ENCODE results near the gene LRRK1.

The LRRK1 gene

DNA sequence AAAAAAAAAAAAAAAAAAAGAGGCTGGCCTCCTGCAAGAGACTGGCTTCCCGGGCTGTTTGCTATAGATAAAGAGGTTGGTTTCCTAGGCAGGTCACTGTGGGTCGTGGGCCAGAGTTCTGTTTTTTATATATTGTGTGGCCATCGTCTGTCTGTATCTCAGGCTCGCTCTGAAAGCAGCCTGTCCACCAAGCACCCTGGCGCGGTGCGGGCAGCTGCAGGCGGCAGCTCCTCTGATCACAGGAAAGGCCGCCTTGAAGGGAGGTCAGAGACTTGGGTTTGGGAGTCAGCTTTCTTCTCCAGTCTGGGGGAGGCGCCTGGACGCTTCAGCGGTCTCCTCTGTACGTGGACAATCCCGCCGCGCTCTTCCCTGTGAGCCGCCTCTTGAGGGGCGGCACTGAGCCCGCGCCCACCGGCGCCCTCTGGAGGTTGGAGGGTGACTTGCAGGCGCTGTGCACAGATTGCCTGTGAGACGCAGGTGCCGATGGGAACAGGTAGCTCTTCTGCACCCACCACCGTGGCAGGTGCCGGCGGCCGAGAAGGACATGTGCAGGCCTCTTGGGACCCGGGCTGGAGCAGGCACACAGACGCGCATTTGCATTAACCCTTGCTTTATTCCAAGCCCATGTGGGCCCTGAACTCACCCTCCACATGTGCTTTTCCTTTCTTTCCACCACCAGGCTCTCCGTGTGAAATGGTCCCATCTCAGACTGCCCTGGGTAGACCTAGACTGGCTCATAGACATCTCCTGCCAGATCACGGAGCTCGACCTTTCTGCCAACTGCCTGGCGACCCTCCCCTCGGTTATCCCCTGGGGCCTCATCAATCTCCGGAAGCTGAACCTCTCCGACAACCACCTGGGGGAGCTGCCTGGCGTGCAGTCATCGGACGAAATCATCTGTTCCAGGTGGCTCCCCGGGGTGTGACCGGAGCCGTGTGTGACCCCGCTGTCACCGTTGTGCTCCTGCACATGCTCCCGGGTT, 89.3 kb downstream of the LRRK1 start:
- peak; percentile 86 for DNase-seq (ENCODE audit: low spot score)

GRCh38 chr15:101009176-101009575, 90.0 kb downstream of the LRRK1 start:
- DNase-seq (ENCODE audit: low spot score) = no peak

- no peak for DNase-seq (ENCODE audit: low spot score)
Observed at GRCh38 chr15:101010781-101011180, 91.6 kb downstream of the LRRK1 start.

DNA sequence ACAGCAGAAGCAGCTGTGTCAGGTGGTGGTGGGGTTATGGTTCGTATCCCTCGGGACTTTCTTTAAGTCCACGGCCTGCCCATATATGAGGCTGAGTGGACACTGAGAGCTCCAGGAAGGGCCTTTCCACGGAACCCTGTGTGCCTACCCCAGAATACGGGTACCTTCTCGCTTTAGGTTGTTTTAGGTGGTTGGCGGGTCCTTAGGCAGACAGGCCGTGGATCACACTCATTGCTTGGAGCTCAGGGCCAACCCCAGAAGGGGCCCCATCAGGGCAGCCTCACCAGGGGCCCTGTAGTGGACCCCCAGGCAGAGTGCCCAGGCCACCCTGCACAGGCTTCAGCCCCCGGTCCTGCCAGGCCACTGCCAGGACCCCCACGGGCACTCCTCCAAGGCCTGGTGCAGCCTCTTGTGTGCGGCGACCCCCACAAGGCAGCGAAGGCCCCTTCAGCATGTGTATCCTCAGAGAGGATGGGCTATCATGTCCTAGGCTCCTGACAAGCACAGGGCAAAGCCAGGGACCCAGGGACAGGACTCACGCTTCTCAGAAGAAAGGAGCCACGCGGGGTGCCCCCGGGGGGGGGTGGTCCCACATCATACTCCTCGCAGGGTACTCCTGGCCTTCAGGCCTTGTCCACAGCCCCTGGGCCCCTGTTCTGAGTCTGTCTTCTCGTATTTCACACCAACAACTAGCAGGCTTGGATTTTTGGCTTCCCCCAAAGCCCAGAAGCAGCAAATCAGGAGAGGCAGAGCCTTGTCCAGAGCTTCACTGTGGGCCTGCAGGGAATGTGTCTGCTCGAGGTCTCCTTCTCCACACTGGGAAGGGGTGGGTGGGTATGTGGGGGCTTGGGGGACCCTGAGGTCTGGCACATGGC, 93.4 kb downstream of the LRRK1 start:
- DNase-seq (ENCODE audit: low spot score) = no peak

DNA sequence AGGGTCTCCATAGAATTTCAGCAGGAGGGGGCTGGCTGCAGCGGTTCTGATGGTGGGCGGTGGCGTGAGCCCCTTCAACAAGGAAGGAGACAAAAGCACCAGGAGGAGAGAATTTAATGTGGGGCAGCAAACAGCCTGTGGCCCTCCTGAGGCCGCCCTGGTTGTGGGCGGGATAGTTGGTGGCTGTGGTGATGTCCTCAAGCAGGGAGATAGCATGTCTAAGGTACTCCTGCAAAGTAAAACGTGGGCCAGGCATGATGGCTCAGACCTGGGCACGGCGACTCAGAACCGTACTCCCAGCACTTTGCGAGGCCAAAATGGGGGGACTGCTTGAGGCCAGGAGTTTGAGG, 94.0 kb downstream of the LRRK1 start:
- DNase-seq (ENCODE audit: low spot score) = no peak

GRCh38 chr15:101013769-101014675, 94.9 kb downstream of the LRRK1 start:
- no peak for DNase-seq (ENCODE audit: low spot score)

GRCh38 chr15:101014921-101015841, 96.0 kb downstream of the LRRK1 start:
- peak; percentile 72 for DNase-seq (ENCODE audit: low spot score)

GRCh38 chr15:101016581-101016980, 97.4 kb downstream of the LRRK1 start:
- no peak for DNase-seq (ENCODE audit: low spot score)

DNA sequence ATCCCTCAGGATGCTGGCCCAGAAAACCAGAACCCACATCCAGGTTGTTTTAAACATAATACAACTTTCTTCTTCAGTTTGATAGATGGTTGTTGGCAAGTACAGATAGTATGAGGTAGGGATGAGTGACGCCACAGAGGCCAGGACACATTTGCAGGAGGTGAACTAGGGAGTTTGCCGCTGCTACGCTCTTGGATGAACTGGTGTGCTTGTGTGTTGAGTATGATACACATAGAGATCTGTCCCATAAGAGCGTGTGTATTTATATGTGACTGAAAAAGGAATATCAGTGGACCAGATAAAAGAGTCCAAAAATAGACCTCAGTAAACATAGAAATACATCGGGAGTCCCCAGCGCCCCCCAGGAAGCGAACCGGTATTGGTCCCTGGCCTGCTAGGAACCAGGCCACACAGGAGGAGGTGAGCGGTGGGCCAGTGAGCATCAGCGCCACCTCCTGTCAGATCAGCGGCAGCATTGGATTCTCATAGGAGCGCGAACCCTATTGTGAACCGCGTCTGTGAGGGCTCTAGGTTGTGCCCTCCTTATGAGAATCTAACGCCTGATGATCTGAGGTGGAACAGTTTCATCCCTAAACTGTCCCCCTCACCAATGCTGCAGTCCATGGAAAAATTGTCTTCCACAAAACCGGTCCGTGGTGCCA, 98.1 kb downstream of the LRRK1 start:
- DNase-seq (ENCODE audit: low spot score) = no peak

- DNase-seq (ENCODE audit: low spot score) = no peak
Observed at GRCh38 chr15:101018016-101018415, 98.9 kb downstream of the LRRK1 start.

DNA sequence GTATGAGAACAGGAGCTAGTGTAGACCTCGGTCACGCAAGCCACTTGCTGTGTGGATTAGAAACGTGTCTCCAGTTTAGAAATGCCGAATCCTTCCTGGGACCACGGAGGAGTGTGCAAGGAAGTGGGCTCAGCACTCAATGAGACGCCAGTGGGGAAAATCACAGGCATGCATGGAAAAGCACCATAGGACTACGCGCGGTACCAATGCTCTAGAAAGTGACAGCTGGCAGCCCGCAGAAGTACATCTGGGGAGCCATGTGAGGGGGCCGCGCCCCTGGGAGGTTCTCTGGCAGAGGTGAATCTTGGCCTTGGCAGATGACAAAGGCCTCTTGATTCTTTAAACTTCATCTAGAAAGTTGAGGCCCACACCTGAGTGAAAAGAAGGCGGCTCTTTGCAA, 99.3 kb downstream of the LRRK1 start:
- no peak for DNase-seq (ENCODE audit: low spot score)

GRCh38 chr15:101019366-101019896, 100.3 kb downstream of the LRRK1 start:
- DNase-seq (ENCODE audit: low spot score) = no peak

DNA sequence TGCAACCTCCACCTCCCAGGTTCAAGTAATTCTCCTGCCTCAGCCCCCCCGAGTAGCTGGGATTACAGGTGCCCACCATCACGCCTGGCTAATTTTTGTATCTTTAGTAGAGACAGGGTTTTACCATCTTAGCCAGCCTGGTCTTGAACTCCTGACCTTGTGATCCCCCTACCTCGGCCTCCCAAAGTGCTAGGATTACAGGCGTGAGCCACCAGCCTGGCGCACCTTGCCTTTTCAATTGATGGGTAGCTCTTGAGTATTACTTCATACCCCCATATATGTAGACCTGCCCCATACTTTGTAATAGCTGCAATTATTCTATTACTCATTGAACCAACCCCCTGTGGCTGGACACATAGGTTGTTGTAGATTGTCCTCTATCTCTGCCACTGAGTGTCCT, 101.3 kb downstream of the LRRK1 start:
- no peak for DNase-seq (ENCODE audit: low spot score)

GRCh38 chr15:101020945-101021344, 101.8 kb downstream of the LRRK1 start:
- DNase-seq (ENCODE audit: low spot score) = no peak

DNA sequence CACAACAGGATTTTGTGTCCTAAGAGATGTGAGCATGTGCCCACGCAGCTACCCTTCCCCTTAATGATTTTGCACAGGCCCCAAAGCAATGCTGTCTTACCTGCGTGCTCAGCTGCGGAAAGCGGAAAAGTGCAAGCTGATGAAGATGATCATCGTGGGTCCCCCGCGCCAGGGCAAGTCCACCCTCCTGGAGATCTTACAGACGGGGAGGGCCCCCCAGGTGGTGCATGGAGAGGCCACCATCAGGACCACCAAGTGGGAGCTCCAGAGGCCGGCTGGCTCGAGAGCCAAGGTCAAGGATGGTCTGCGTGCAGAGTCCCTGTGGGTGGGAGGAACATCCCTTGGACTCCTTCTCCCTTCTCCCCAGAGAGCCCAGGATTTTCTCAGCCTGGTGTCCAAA, 103.1 kb downstream of the LRRK1 start:
- no peak for DNase-seq (ENCODE audit: low spot score)

DNA sequence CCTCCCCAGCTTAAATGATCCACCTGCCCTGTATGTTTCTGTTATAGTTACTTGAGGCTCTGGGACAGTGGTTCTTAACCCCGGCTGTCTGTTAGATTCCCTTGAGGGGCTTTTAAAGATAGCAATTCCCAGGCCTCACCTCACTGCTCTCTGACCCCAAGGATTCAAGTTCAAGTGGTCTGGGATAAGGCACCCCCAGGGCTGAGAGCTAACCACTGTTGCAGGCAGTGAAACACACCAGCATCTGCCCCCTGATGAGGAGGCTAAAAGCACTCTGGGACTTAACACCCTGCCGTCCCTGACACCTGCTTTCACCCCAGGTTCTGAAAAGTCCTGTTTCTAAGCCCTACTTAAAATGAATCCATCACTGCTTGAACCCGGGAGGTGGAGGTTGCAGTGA, 103.7 kb downstream of the LRRK1 start:
- no peak for DNase-seq (ENCODE audit: low spot score)

DNA sequence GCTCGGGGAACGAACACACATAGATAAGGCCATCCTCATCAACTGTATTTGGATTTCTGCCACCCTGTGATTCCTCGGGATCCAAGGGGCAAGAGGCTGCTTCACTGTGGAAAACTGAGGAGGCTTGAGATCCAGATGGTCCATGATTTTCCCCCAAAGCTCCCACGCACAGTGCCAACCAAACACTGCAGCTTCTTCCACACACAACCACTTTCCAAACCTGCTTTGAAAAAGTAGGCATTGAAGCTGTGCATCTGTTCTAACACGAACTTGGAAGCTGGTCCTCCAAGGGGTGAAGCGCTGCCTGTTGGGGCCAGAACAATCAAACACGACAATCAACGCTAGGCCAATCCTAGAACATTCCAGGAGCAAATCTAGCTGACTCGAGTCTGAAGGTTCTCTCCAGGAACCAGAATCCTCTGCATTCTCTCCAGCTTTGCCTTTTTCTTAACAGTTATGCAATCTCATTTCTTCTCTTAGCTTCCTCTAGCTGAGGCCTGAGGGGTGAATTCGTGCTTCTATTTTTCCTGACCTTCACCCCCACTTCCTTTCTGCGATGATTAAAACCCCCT, 104.4 kb downstream of the LRRK1 start:
- DNase-seq (ENCODE audit: low spot score) = no peak

GRCh38 chr15:101024073-101024695, 105.0 kb downstream of the LRRK1 start:
- DNase-seq (ENCODE audit: low spot score) = no peak

Measured in activated CD4-positive, alpha-beta T cell treated with anti-CD3 and anti-CD28 coated beads, Interleukin-2, Interleukin-4, amounts not matched to agents 100 ng/mL and 50 ng/mL, durations not matched to agents 16 hours and 8 hours (primary cell).